Measurements from ENCODE around the gene DHRSX.
"Not testable (repeated sequence)": the region's sequence is repeated elsewhere in the genome, so short reads cannot be mapped to it uniquely, and the experiment has no call there.

The DHRSX gene

DNA sequence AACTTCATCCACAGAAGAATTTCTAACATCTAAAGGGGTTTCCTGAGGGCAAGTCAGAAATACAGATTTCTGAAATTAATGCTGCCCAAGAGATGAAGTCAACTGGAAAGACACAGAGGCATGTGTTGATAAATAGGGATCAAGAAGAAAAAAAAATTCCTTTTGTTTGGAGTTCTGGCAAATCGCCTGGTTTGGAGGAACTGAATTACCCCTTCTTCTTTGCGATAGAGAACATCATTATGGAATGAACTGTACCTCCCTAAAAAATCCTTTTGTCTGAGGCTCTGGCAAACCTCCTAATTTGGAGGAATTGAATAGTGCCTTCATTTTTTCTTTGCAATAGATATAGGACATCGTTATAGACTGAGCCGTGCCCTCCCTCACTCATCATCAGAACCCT, 200.9 kb downstream of the DHRSX start:
- no peak for DNase-seq

- DNase-seq: no peak
Observed at GRCh38 chrX:2286731-2287130, 214.0 kb downstream of the DHRSX start.

DNA sequence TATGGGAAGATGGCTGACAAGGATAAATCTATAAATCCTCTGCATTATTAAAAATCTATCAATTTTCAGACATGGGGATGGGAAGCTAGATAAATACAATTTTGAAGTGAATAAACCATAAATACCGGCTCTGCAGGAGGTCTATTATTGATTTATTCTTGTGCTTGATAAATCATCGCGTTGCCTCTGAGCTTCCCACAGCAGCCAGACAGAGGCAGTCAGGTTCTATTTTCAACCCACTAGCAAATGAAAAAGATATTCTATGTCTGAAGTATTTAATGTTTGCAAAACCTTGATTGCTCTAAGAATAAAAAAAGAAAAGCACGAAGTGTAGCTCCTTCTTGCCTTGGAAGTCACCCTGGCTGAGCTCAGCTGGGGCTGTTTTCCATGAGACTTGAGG, 216.2 kb downstream of the DHRSX start:
- no peak for DNase-seq

DNA sequence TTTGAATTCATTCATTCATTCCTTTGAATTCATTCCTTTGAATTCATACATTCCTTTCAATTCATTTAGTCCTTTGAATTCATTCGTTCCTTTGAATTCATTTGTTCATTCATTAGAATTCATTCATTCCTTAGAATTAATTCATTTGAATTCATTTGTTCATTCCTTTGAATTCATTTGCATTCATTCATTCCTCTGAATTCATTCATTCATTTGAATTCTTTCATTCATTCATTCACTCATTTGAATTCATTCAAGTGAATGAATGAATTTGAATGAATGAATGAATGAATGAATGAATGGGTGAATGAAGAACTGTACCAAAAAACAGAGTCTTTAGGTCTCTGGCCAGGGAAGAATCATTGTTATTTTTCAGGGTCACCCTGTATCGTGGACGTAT, 216.6 kb downstream of the DHRSX start:
- DNase-seq: no peak

- no peak for DNase-seq
Observed at GRCh38 chrX:2283111-2283859, 217.5 kb downstream of the DHRSX start.

- no peak for DNase-seq
Observed at GRCh38 chrX:2282490-2283090, 218.2 kb downstream of the DHRSX start.

DNA sequence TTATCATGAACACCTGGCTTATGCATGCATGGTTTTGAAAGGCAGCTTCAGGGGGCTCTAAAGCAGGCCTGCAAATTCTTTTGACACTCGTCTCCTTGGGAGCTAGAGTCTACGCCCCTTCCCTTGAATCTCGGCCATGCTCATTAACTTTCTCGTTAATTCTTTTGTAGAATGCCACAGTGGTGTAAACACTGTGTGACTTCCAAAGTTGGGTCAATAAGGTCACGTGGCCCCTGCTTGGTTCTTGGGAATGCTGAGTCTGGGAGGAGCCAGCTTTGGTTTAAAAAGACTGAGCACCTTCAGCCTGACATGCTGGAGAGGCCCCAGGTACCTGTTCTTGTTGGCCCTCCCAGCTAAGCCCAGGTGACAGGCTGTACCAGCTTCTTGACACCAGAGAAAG, 228.4 kb downstream of the DHRSX start:
- DNase-seq: no peak

DNA sequence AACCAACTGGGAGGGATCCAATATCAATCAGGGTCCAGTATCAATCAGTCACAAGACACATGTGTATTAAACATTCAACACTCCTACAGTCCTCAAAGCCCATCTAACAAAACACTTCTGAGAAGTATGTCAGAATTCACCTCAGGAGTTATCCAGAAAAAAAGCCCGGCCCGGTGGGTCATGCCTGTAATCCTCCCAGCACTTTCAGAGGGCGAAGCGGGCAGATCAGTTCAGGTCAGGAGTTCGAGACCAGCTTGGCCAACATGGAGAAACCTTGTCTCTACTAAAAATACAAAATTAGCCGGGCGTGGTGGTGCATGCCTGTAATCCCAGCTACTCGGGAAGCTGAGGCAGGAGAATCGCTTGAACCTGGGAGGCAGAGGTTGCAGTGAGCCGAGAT, 229.2 kb downstream of the DHRSX start:
- DNase-seq: not testable (repeated sequence)

- not testable (repeated sequence) for DNase-seq
Observed at GRCh38 chrX:2270783-2271182, 230.0 kb downstream of the DHRSX start.

- no peak for DNase-seq
Observed at GRCh38 chrX:2267890-2268289, 232.9 kb downstream of the DHRSX start.

GRCh38 chrX:2266445-2267349, 234.1 kb downstream of the DHRSX start:
- no peak for DNase-seq

DNA sequence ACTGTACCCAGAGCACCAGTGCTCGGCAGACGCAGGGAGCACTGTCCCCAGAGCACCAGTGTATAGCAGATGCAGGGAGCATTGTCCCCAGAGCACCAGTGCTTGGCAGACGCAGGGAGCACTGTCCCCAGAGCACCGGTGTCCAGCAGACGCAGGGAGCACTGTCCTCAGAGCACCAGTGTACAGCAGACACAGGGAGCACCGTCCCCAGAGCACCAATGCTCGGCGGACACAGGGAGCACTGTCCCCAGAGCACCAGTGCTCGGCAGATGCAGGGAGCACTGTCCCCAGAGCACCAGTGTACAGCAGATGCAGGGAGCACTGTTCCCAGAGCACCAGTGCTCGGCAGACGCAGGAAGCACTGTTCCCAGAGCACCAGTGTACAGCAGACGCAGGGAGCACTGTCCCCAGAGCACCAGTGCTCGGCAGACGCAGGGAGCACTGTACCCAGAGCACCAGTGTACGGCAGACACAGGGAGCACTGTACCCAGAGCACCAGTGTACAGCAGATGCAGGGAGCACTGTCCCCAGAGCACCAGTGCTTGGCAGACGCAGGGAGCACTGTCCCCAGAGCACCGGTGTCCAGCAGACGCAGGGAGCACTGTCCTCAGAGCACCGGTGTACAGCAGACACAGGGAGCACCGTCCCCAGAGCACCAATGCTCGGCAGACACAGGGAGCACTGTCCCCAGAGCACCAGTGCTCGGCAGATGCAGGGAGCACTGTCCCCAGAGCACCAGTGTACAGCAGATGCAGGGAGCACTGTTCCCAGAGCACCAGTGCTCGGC, 234.9 kb downstream of the DHRSX start:
- DNase-seq: not testable (repeated sequence)

- DNase-seq: no peak
Observed at GRCh38 chrX:2264179-2265030, 236.4 kb downstream of the DHRSX start.

DNA sequence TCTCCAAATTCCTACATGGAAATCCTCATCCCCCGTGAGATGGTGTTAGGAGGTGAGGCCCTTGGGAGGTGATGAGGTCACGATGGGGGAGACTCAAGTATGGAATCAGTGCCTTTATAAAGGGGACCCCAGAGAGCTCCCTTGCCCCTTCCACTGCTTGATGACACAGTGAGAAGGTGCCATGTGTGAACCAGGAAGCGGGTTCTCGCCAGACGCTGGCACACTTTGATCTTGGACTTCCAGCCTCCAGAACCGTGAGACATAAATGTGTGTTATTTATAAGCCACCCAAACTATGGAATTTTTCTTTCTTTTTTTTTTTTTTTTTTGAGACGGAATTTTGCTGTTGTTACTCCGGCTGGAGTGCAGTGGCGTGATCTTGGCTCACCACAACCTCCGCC, 237.6 kb downstream of the DHRSX start:
- no peak for DNase-seq

GRCh38 chrX:2262668-2263055, 238.1 kb downstream of the DHRSX start:
- DNase-seq: no peak

DNA sequence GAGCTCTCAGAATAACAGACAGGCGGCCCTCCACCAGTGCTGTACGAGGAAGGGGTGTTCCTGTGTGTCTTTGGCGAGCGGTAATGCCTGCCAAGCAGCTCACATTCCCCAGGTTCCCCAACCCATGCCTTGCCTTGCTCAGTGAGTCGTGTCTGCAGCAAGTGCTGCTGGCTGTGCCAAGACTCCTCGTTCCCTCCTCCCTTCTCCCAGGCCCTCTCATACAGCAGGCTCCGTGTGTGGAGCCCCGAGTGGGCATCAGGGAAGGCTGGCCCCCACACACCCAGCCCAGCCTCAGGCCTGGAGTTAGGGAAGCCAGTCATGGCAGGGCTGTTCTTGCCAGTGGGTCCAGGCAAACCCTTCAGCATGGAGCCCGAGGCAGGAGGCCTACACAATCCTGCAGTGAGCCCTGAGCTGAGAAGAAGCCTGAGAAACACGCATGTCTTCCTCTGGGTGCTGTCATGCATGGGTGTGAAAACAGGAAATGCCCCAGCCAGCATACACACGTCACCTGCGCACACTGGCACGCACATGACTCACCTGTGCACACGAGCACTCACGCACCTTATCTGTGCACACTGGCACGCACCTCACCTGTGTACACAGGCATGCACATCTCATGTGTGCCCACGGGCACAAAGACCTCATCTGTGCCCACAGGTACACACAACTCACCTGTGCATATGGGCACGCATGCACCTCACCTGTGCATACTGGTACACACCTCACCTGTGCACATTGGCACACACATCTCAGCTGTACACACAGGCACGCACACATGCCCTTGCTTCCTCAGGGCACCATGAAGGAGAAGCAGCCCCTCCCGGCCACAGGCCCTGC, 238.7 kb downstream of the DHRSX start:
- DNase-seq: no peak

DNA sequence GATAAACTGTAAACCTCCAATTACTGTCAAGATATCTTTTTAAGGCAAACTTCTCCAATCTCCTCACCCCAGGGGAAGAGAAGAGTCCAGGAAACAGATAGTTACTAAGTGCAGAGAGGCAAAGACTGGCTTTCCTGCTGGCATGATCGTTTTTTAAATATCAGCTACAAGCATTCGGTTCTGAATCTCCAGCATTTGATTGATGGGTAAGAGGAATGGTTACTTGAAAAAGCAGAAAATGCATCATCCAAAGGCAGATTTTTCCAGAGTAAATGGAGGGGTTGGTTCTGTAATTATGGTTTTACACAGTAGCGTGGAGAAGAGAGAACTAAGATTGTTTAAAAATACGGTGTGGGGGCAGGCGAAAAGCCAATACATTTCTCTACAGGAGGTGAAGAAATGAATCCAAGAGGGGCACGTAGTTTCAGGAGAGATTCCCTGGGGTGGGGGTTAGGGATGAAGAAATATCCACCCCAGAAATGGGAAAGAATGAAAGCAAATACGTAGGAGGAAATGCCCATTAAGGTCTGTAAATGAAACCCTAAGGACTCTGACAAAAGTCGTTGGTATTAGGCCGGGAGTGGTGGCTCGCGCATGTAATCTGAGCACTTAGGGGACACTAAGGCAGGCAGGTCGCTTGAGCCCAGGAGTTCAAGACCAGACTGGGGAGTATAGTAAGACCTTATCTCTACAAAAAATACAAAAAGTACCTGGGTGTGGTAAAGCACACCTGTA, 248.3 kb downstream of the DHRSX start:
- no peak for DNase-seq

- DNase-seq: no peak
Observed at GRCh38 chrX:2251211-2251610, 249.6 kb downstream of the DHRSX start.

GRCh38 chrX:2243913-2244460, 256.8 kb downstream of the DHRSX start:
- DNase-seq: no peak

DNA sequence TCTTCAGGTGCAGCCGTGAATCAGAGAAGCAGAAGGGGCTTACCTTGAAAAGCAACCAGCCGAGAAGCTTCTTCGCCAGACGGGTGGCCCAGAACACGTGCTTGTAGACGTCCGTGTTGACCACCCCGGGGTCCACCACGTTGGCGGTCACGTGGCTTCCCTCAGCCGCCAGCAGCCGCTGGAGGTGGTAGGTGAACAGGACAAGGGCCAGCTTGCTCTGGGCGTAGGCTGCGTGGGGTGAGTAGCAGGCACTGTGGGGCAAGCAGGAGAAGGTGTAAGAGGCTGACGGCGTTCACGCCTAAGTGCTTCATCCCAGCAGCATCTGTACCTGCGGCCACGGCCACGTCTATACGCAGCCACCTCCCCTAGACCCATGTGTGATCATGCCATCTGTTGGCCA, 257.8 kb downstream of the DHRSX start:
- DNase-seq: no peak
